WI38 (cell line): ENCODE data around the gene ZNF429.

Source experiments
- H3K4me3 ChIP-seq: 2 replicates; pipeline ENCODE4 v1.5.1; 2011; ENCODE audit warnings: low read depth, mild to moderate bottlenecking, control low read depth, low read length
- TF ChIP-seq, protein P1 (sequence below): IDR thresholded peaks from 2 replicates; pipeline ENCODE4 v1.5.1; 2012; ENCODE audit warnings: low read depth, mild to moderate bottlenecking, control low read depth, low read length

The ZNF429 gene

DNA sequence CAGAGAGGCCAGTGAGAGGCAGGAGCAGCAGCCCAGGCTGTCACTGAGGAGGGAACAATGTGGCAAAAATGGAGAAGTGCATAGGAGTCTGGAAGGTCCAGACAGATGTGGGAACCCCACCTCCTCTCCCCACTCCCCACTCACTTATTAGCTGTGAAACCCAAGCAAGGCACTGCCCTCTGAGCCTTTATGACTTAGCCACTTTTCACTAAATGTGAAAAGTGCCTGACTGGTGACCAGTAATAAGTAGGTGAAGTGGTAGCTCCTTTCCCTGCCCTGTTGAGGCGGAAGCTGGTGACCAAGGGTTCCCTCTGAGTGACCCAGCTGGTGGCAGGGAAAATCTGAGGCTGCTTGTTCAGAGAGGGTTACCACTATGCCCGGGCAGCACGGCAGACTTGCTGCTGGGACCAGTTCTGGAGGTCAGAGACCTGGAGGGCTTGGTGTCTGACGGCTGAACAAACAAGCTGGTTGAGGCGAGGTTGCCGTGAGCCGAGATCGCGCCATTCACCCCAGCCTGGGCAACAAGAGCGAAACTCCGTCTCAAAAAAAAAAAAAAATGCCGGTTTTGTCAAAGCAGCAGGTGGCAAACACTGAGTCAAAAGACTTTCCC, 80.0 kb downstream of the ZNF429 start:
- no peak overlapping the region for H3K4me3 ChIP-seq
- TF ChIP-seq, protein P1, sequence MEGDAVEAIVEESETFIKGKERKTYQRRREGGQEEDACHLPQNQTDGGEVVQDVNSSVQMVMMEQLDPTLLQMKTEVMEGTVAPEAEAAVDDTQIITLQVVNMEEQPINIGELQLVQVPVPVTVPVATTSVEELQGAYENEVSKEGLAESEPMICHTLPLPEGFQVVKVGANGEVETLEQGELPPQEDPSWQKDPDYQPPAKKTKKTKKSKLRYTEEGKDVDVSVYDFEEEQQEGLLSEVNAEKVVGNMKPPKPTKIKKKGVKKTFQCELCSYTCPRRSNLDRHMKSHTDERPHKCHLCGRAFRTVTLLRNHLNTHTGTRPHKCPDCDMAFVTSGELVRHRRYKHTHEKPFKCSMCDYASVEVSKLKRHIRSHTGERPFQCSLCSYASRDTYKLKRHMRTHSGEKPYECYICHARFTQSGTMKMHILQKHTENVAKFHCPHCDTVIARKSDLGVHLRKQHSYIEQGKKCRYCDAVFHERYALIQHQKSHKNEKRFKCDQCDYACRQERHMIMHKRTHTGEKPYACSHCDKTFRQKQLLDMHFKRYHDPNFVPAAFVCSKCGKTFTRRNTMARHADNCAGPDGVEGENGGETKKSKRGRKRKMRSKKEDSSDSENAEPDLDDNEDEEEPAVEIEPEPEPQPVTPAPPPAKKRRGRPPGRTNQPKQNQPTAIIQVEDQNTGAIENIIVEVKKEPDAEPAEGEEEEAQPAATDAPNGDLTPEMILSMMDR: no peak

- TF ChIP-seq, protein P1: no peak
- no peak overlapping the region for H3K4me3 ChIP-seq
Measured at GRCh38 chr19:21586311-21587116, 81.1 kb downstream of the ZNF429 start.

DNA sequence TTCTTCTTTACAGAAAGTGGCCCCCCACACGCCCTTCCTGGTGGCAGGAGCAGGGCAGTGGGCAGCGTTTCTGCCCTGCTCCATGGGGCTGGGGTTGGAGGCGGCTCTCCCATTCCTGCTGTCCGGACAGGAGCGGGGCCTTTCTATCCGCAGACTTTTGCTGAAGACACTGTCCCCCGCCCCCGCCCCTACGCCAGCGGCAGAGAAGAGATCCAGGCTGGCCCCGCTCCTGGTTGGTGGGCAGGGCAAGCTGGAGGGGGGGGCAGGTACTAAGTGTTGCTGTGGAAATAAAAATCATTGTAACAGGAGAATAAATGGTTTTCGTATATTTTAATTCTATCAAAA, 81.7 kb downstream of the ZNF429 start:
- TF ChIP-seq, protein P1: no peak
- no peak overlapping the region for H3K4me3 ChIP-seq

DNA sequence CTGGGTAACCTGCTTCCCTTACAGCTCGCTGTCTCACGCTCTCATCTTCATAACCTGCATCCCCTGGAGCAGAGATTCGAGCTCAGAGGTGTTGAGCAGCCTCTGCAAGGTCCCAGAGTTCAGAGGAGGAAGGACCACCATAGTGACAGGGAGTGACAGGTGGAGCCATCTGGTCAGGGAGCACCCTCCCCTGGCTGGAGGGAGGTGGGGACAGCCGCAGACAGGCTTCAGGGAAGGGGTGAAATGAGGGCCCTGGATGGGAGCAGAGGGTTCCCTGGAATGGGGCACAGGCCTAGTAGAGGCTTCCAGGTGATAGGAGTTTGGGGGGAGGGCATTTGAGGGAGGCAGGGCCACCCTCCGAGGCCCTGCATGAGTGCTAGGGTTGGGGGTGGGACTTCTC, 82.1 kb downstream of the ZNF429 start:
- no peak overlapping the region for H3K4me3 ChIP-seq
- TF ChIP-seq, protein P1: no peak

DNA sequence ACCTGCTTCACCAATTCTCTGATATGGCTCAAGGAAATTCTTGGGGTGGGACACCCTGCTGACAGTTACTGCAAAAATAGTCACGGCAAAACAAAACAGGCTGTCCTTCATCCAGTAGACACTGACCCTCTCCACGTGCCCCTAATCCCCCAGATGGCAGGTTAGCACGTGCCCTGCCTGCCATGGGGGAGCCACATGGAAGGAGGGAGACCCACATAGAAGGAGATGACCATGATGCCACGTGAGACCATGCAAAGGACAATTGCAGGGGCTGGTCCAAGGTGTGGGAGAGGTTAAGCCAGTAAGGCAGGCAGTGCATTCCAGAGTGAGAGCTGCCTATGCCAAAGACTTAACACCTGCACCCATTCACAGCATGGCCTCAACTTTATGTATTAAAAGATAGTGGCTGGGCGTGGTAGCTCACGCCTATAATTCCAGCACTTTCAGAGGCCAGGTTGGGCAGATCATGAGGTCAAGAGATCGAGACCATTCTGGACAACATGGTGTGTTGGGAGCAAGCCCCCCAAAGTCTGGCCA, 82.7 kb downstream of the ZNF429 start:
- H3K4me3 ChIP-seq: no peak overlapping the region
- TF ChIP-seq, protein P1: no peak

GRCh38 chr19:21590867-21591266, 85.5 kb downstream of the ZNF429 start:
- TF ChIP-seq, protein P1: no peak
- H3K4me3 ChIP-seq: no peak overlapping the region

GRCh38 chr19:21593008-21593481, 87.6 kb downstream of the ZNF429 start:
- TF ChIP-seq, protein P1: no peak
- H3K4me3 ChIP-seq: no peak overlapping the region
